ENCODE measurements around the gene BMPR1B.
"Not testable (repeated sequence)": the region's sequence is repeated elsewhere in the genome, so short reads cannot be mapped to it uniquely, and the experiment has no call there.

BMPR1B gene

DNA sequence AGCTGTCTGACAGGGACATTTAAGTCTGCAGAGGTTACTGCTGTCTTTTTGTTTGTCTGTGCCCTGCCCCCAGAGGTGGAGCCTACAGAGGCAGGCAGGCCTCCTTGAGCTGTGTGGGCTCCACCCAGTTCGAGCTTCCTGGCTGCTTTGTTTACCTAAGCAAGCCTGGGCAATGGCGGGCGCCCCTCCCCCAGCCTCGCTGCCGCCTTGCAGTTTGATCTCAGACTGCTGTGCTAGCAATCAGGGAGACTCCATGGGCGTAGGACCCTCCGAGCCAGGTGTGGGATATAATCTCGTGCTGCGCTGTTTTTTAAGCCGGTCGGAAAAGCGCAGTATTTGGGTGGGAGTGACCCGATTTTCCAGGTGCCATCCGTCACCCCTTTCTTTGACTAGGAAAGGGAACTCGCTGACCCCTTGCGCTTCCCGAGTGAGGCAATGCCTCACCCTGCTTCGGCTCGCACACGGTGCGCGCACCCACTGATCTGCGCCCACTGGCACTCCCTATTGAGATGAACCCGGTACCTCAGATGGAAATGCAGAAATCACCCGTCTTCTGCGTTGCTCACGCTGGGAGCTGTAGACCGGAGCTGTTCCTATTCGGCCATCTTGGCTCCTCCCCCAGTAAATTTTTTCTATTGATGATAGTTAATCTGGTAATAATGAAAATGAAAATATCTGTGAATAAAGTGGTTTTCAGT lies 83.6 kb downstream of the BMPR1B start:
- DNase-seq, result not testable (repeated sequence)

DNA sequence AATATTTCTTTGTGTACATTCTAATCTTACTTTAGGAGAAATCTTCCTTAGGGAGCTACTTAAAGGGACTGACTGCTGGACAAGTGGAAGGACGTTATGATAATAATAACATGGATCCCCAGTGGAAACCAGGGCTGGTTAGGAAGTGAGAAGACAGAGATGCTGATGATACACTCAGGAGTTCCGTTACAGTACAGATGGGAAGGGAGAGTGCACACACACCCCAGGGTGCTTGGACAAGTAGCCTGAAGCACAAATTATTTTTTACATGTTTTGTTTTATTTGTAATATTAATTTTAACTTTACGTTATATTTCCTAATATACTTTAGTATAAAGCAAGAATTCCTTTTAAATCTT lies 84.1 kb downstream of the BMPR1B start:
- DNase-seq, result no peak

DNA sequence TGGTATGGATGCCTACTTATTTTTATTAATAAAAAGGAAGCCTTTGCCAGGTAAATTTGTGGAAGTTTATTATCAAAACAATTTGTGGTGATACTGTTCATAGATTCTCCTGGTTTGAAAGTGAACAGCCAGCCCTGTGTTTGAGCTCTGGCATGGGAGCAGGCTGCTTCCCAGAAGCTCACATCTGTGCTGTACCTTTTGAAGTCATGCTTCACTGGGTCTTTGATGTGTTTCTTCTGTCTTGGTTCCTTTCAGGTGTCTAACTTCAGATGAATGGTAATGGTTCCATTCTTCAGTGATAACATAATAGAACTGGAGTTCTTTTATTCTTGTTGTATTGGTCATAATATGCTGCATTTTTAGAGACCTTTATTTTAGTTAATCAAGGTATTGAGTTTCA lies 85.5 kb downstream of the BMPR1B start:
- no peak for DNase-seq

DNA sequence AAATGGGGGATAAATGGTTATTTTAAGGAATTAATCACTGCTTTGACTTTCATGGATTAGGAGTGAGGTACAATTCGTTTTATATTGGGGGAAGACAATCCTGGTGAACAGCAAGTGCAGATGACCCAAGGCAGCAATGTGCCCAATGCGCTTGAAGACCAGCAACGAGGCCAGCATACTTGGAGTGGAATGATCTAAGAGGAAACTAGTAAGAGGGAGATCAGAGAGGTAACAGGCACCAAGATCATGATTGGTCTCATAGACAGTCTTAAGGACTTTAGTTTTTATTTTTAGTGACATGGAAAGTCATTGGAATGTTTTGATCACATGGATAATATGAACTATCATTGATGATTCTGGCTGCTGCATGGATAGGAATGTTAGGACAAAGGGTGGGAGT lies 90.6 kb downstream of the BMPR1B start:
- DNase-seq, result no peak

DNA sequence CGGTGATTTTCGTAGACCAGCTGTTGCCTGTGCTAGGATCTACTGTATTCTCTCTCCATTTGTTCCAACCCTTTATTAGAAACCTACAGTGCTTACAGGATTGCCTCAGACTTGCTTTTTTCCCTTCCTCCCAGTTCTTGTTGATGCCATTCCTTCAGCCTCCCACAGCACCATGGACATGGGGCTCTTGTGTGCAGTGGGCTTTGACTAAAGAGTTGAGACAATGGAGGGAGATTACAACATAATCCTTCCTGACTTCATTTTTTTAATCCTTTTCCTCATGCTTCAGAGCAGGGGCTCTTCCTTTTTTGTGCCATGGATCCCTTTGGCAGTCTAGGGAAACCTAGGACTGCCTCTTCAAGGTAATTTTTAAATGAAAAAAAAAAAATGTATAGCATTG lies 92.1 kb downstream of the BMPR1B start:
- DNase-seq, result no peak

DNA sequence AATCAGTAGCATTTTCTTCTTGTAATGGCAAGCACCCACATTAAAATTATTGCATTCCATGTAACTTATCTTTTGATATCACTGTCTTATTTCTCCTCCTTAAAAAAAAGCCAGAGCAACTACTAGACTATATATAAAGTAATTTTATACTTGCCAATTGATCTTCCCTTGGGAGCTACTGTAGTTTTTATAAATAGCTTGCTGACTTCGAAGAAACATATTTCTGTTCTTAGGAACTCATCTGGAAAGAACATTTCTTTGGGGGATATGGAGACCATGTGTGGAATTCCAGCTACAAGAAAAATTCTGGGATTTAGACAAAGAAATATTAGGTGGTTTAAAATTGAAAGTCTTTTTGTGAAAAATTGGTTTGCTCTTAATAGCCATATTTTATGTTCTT lies 94.9 kb downstream of the BMPR1B start:
- no peak for DNase-seq

DNA sequence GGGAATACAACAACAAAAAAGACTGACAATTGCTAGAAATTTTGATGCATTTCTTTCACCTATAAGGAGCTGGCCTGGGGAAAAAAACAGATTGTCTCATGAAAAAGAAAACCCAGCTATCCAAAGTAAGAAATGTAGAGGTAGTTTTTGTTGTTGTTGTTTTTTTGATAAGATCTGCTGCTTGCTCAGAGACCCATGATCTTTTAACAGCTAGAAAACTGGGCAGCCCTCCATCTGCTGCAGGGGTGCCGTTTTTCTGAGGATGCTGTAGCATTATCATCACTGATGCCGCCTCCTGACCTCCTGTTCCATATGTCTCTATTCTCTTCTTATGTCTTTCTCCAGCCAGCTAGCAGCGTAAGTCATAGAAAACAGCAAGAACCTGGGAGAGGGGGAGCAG lies 98.3 kb downstream of the BMPR1B start:
- DNase-seq, result no peak

DNA sequence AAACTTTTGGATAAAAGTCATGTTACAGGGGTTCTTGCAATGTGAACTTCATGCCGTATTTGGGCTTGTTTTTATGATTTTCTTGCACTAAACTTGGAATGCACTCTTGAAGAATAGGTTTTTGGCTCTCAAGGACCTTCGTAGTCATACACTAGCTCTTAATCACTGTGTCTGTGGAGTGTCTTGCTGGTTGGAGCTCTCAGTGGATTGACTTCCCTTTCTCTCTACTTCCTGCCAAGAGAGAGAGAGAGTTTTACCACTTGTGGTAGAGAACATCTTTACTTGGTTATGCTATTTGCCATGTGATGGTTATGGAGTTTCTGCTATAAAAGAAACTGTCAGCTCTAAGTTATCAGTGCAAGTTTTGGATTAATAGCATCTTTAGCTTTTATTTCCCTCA lies 112.4 kb downstream of the BMPR1B start:
- DNase-seq, result no peak

DNA sequence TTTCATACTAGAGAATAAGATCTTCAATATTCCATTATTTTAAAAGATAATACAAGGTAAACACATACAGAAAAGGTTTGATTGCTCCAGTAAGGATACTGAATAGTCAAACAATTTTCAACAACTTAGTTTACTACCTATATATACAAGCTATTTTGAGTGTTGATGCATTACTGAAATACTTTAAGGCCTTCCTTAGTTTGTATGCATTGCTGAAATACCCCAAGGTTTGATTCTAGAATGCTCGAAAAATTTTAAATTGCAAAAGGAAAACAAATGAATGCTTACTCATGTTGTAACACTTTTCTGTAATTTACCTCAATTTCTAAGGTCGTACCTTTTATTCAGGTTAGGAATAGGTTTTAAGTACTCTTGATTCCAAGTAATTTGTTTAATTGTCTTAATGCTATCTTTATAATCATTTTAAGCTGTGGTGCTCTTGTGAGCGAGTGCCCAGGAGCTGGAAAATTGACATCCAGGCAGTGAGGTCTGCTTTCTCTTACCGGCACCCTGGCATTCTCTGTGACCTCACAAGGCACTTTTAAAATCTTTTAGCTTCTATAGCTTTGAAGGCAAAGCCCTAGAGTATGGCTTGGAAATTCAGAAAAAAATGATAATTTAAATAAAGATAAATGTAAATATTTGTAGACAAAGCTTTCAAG lies 114.0 kb downstream of the BMPR1B start:
- DNase-seq, result no peak

DNA sequence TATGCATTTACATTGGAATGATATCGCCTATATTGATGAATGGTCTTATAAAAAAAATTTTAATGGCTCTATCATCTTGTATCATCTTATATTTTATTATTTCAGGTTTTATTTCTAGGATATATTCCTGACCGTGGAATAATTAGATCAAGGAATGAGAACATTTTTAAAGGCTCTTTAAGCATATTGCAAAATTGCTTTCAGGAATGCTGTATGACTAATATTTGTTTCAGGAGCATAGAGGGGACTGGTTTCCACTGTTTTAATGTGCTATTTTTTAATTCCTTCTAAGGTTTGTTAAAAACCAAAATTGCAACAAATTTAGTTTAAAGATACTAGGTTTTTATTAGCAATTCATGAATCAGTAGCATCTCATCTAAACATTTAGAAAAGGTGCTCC lies 120.2 kb downstream of the BMPR1B start:
- DNase-seq, result no peak

DNA sequence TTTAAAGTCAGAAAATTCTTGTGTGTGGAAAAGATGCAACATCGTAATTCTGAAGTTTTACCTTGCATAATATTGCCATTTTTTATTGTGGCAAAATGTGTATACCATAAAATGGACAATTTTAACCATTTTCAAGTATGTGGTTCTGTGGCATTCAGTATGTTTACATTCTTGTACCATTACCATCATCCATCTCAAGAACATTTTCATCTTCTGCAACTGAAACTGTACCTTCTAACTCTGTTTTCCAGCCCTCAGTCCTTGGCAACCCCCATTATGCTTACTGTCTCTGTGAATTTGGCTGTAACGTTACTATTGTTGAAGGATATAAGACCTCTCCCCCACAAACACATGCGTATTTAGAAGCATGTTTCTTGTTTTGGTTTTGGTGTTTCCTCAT lies 123.2 kb downstream of the BMPR1B start:
- DNase-seq, result no peak

DNA sequence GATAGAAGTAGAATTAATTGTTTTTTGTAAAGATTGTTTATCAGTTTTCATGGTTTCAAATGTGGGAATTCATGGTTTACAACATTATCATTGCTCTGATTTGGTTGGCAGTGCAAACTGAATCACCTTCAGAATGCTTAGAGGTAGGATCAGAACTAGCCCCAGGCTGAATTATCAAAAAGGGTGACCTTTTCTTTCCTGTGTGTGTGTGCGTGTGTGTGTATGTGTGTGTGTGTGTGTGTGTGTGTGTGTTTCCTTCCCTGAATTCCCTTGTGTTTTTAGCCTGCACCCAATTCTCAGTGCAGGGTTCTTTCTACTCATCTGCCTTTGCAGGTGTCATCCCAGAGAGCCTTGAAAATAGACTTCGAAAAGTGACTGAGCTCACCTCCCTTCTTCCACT lies 125.0 kb downstream of the BMPR1B start:
- no peak for DNase-seq

DNA sequence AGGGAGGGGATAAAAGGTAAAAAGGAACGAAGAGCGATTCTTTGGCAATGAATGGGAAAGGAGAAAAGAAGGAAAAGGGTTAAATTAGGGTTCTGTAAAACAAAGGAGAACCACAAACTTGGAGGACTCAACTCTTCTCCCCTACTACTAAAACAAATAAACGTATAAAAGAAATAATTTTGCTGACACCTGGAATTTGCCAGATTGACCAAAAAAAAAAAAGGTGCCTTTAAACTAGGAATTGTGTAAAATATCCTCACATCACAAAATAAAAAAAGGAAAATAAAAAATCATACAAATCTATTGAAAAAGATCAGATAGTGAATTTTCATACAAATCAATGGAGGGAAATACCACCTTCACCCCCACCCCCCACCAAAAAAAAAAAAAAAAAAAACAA lies 129.3 kb downstream of the BMPR1B start:
- DNase-seq, result no peak

DNA sequence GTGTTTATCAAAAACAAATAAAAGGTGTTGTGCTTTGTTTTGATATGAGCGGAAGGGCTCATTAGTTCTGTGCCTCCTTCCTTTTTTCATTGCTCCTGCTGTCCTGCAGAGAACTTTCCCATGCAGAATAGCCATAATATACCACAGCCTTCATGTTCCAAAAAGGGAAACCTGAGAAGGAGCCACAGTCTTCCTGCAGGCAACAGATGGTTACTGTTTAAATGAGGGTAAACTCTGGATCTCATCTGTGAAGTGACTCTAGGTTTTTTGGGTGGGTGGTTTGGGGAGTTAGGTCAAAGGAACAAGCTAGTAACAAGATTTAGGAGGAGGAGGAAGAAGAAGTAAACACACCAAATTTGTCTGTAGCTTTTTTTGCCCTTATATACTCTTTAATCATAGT lies 131.8 kb downstream of the BMPR1B start:
- no peak for DNase-seq

DNA sequence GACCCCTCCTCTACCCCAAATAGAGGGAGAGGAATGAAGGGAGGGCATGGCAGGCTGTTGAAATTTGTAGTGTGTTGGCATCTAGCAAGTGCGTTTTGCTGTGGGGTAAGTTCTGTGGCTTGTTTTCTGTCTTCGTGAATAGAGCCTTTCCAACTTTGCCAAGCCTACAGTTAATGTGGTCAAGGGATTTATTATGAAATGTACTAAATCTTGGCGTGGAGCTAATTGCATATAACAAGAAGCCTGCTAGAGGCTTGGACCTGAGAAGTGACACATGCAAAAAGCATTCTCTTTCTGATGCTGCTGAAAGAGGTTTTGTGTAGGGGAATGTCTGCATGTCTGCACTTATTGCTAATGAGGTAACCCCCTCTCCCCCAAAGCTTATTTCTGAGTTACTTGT lies 132.2 kb downstream of the BMPR1B start:
- DNase-seq, result no peak

DNA sequence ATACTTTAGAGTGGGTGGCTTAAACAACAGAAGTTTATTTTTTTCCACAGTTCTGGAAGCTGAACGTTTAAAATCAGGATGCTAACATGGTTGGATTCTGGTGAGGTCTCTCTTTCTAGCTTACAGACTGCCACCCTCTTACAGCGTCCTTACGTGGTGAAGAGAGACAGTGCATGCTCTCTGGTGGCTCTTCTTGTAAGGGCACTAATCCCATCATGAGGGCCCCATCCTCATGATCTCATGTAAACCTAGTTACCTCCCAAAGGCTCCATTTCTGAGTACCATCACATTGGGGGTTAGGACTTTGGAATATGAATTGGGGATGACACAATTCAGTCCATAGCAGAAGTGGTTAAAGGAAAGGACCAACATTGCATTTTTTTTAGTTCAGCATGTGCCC lies 132.8 kb downstream of the BMPR1B start:
- DNase-seq, result no peak

DNA sequence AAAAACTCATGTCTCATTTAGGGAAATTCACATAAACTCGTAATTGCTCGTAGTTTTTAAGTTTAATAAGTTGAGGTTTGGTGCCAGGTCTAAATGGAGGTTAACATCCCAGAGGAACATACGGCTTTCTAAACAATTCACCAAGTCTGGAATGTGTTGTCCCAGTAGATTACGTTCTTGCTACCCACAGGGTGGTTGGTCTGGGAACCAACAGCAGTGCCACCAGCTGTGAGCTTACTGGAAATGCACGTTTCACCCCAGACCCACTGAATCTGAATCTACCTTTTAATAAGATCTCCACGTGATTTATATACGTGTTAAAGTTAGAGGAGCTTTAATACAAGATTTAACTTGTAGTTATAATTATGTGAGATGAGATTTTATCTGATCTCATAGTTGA lies 134.3 kb downstream of the BMPR1B start:
- no peak for DNase-seq

DNA sequence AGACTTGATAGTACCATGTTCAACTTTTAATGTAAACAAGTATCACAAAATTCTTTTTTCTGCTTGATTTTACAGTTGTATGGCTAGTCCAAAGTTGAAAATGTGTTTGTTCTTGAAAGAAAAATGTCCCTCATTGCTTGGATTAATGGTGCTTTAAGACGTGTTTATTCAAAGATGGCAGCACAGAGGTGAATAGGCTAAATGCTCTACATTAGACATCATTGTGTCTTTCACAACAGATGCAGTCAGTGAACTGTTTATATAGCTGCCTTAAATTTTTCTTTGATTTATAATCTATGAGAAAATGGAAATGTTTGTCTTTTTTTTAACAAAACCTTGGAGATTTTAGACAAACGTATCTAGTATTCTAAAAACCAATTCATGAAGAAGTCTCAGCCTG lies 137.3 kb downstream of the BMPR1B start:
- no peak for DNase-seq

DNA sequence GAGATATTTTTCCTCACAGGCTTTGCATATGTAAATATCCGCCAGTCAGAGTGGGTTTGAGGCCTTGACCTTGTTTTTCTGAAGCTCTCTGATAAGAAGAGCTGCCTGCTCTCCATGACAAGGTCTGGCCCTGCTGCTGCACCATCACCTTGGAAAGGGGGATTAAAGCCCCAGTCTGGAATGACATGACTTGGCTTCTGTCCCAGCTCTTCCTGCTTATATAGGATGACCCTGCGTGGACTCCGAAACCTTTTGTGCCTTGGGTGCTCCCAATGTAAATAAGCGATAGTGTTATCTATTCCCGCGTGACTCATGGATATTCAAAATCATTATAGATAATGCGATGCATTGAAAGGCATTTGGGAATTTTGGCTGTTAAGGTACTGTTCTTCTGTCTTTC lies 139.3 kb downstream of the BMPR1B start:
- DNase-seq, result no peak

DNA sequence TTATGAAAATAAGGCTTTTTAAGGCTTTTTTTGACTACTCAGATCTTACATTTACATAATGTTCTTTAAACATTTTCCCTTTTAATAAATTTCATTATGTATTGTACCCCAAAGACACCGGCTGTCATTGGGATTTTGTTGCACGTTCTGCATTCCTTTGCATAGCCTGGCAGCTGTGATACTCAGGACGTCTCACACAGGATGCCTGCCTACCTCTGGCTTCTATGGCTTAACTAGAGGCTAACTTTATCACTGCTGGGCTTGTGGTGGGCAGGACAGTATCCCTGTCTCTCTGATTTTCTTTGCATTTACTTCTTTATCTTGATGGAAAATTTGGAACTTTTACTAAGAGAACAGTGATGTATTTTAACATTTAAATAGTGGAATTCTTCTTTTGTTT lies 147.8 kb downstream of the BMPR1B start:
- no peak for DNase-seq

DNA sequence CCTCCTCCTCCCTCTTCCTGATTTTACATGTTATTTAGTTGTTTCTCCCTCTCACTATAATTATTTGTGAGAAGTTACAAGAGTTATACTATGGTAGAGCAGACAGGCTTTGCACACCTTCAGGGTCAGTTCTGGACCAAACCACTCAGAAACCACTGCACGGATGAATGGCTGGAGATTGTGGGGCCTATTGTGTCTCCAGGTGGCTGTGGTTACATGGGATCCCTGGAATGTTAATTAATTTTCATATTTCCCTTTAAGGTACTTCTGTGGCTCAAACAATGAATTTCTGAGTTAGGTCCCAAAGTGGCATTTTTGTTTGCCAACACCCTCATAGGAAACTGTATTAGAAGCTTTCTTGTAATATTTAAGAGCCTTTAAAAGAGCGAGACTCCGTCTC lies 151.9 kb downstream of the BMPR1B start:
- no peak for DNase-seq

DNA sequence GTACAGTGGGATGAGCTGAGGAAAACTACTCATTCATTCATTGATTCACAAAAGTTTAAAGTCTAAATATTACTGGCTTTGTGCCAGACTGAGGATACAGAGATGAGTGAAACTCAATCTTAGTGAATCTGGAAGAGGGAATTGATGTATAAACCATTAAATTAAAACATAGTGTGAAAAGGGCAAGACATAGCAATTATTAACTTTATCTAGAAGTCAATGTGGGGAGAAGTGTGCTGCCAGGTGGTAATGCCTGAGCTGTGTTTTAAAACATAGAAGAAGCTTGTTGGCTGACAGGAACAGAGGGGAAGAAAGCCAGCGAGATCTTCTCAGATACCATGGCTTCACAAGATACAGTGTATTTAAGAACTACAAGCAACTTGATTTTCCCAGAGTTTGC lies 153.4 kb downstream of the BMPR1B start:
- no peak for DNase-seq

DNA sequence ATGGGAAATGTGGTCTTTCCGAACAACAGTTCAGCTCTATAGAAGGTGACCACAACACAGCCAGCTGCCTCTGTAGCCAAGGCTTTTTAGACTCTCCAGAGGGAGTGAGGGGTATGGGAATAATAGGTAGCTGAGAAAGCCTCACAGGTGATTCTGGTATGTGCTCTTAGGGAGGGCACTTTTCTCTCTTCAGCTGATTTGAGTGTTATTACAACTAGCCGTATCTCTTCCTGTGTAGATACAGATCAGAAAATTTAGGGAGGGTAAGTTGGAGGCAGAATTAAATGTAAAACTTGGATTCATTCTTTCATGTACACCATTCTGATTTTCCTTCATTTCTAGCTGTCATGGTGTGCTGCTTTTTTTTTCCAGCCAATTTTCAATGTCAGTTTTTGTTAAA lies 154.9 kb downstream of the BMPR1B start:
- DNase-seq, result no peak

DNA sequence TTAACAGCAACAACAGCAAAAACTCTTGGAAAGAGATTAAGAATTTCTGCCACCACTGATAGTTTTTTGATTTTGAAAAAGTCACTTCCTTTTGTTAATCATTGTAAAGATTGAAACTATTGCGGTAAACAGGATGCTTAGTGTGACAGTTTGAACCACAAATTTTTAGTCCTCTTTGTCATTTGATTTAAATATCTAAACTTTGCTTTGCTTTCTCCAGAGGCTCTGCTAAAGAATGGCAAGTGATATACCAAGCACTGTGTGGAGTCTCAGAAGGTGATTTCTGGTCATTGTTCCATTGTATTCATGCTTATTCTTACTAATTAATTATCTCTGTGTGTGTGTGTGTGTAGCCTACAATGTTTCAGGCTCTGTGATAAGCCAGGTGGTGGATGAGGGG lies 155.6 kb downstream of the BMPR1B start:
- no peak for DNase-seq

DNA sequence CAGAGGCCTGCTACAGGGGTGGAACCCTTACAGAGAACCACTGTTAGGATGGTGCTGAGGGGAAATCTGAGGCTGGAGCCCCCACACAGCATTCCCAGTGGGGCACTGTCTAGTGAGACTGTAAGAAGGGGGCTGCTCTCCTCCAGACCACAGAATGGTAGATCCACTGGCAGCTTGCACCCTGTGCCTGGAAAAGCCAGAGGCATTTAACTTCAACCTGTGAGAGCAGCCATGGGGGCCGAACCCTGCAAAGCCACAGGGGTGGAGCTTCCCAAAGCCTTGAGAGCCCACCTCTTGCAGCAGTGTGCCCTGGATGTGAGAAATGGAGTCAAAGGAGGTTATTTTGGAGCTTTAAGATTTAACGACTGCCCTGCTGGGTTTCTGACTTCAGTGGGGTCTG lies 159.4 kb downstream of the BMPR1B start:
- DNase-seq, result no peak

Data from hematopoietic multipotent progenitor cell treated with erythropoietin and hydrocortisone succinate and interleukin-3 and kit ligand, for 8 days (in vitro differentiated cells).